CD4-positive, alpha-beta T cell (primary cell): Measurements from ENCODE around the gene EIF2A. TPM values are rescaled to one million over a fixed set of nuclear protein-coding genes. Genes with fewer than 3 reads are reported as not detected.
"Not testable (repeated sequence)": the region's sequence is repeated elsewhere in the genome, so short reads cannot be mapped to it uniquely, and the experiment has no call there.

Experiments used
- ATAC-seq: fragments of 200-7000 bp; cut with Tn5 transposase; one replicate; pipeline ENCODE4 v1.10.0; 2022; ENCODE audit warnings: mild to moderate bottlenecking; ENCODE audit not compliant: poor library complexity
- CTCF ChIA-PET: fragments of 350-600 bp; sonication (Branson Sonifier 250); formaldehyde crosslinking; loops from one replicate; lab custom pipeline; 2021; ENCODE audit warnings: antibody characterized with exemption, inconsistent platforms; lab: Charles Lee
- POLR2A ChIA-PET: fragments of 350-600 bp; sonication (Branson Sonifier 250); formaldehyde crosslinking; loops from one replicate; lab custom pipeline; 2021; ENCODE audit warnings: antibody characterized with exemption, inconsistent platforms; lab: Charles Lee
- DNase-seq, 14 experiments: peaks; one replicate each; pipeline ENCODE4 v3.0.0-alpha.2; 2013 to 2020; ENCODE audit warnings: mixed read lengths in 2 of 14
- H3K27ac ChIP-seq, 2 donors: one replicate each; pipeline versions ENCODE4 v1.5.1 to v1.7.0; 2013; ENCODE audit warnings: low read length in 2 of 2, low read depth in 1 of 2, mild to moderate bottlenecking in 1 of 2
- H3K27me3 ChIP-seq, 2 experiments: 1 replicate in 1 of 2; 2 replicates in 1 of 2; pipeline versions ENCODE4 v1.6.1 to v1.7.0; 2013; ENCODE audit warnings: low read length in 2 of 2, control low read depth in 1 of 2, mild to moderate bottlenecking in 1 of 2, moderate library complexity in 1 of 2; ENCODE audit not compliant: insufficient read depth in 2 of 2, control insufficient read depth in 1 of 2
- H3K36me3 ChIP-seq: one replicate; pipeline ENCODE4 v1.6.1; 2013; ENCODE audit warnings: low read length, control low read depth; ENCODE audit not compliant: insufficient read depth
- H3K4me1 ChIP-seq: one replicate; pipeline ENCODE4 v1.6.1; 2013; ENCODE audit warnings: low read length, control low read depth; ENCODE audit not compliant: insufficient read depth
- H3K4me3 ChIP-seq: one replicate; pipeline ENCODE4 v1.5.1; 2013; ENCODE audit warnings: mild to moderate bottlenecking, low read length, moderate library complexity
- H3K9me3 ChIP-seq, 2 experiments: 1 replicate in 1 of 2; 2 replicates in 1 of 2; pipeline versions ENCODE4 v1.6.1 to v1.7.0; 2013; ENCODE audit warnings: low read length in 2 of 2, mild to moderate bottlenecking in 2 of 2, control low read depth in 1 of 2, moderate library complexity in 1 of 2; ENCODE audit not compliant: control insufficient read depth in 1 of 2, insufficient read depth in 1 of 2
- H3K27ac Mint-ChIP-seq: one replicate; pipeline ENCODE4 v1.8.0; 2020; ENCODE audit warnings: mixed read lengths
- H3K27me3 Mint-ChIP-seq: one replicate; pipeline ENCODE4 v1.8.0; 2021; ENCODE audit warnings: mixed read lengths
- H3K36me3 Mint-ChIP-seq: one replicate; pipeline ENCODE4 v1.8.0; 2021; ENCODE audit warnings: low read depth, mixed read lengths
- H3K4me1 Mint-ChIP-seq: one replicate; pipeline ENCODE4 v1.8.0; 2021; ENCODE audit warnings: low read depth, mixed read lengths
- H3K4me3 Mint-ChIP-seq: one replicate; pipeline ENCODE4 v1.8.0; 2020; ENCODE audit warnings: mild to moderate bottlenecking, mixed read lengths
- H3K9me3 Mint-ChIP-seq: one replicate; pipeline ENCODE4 v1.8.0; 2020; ENCODE audit warnings: mixed read lengths
- CTCF ChIP-seq: fragments of 200-600 bp; IDR thresholded peaks from one replicate; pipeline ENCODE4 v1.8.0; 2022; ENCODE audit warnings: antibody characterized with exemption, mild to moderate bottlenecking
- intact Hi-C, 2 experiments: fragments of 100-400 bp; cut with DNase I in 1 of 2; cut with micrococcal nuclease in 1 of 2; formaldehyde crosslinking; loops; one replicate each; pipeline versions ENCODE4 v1.15.1 to v1.9.0; 2023 to 2025; cut with DNase I, micrococcal nuclease
- total RNA-seq, 174 experiments: library from RNA in 2 of 174; stranded (reverse) in 2 of 174; gene quantifications; one replicate each; pipeline ENCODE4 v1.2.3 and lab custom pipeline; 2021 to 2026

Gene EIF2A
- total RNA-seq, 2 experiments from 2014 or later = 115 to 122 TPM

GRCh38 chr3:150599611-150600297 lies 53.2 kb downstream of the EIF2A start:
- Mint-ChIP-seq H3K36me3 (peaks cover 17% of the 10 kb centered on the region), H3K9me3 (no peaks in the 10 kb centered on the region), H3K27ac (no peak overlapping the region), H3K4me3 (no peak overlapping the region), H3K4me1 (peaks cover 39% of the 10 kb centered on the region), H3K27me3 (no peaks in the 10 kb centered on the region)
- Histone ChIP-seq H3K4me1 (peaks cover 14% of the 10 kb centered on the region), H3K27ac (no peak overlapping the region), H3K9me3 (no peaks in the 10 kb centered on the region), H3K27me3 (no peaks in the 10 kb centered on the region), H3K36me3 (no peaks in the 10 kb centered on the region), H3K4me3 (no peak overlapping the region)
- no peak for TF ChIP-seq CTCF
- ChIA-PET CTCF (no interaction called here), POLR2A (no interaction called here)
- ATAC-seq (no peak), DNase-seq (peak in 1 of 14 experiments; percentile 17)
- intact Hi-C loops = loop anchor here (5.0 kb wide), 2 partner anchors 103 to 192 kb away; partner anchors contain the start of genes ERICH6 (in 1 of the 2) and TSC22D2 (in 1 of the 2)

GRCh38 chr3:150600647-150601530 lies 54.3 kb downstream of the EIF2A start:
- H3K27me3 ChIP-seq, H3K36me3 ChIP-seq, H3K4me3 ChIP-seq, H3K27me3 Mint-ChIP-seq, POLR2A ChIA-PET, DNase-seq, CTCF ChIA-PET, H3K9me3 ChIP-seq, ATAC-seq, H3K9me3 Mint-ChIP-seq, H3K27ac ChIP-seq: not testable (repeated sequence)
- Mint-ChIP-seq H3K36me3 (peaks cover 21% of the 10 kb centered on the region), H3K27ac (peak overlapping the region; percentile 100), H3K4me3 (peak overlapping the region; percentile 3), H3K4me1 (peaks cover 50% of the 10 kb centered on the region)
- peaks cover 16% of the 10 kb centered on the region for H3K4me1 ChIP-seq
- intact Hi-C loops = loop anchor here (1.0 to 5.0 kb wide), 3 partner anchors 54 to 194 kb away; partner anchors contain the start of genes ERICH6 (in 1 of the 2) and TSC22D2 (in 1 of the 2)

- DNase-seq (no peak), ATAC-seq (no peak)
- Histone ChIP-seq H3K4me1 (peaks cover 30% of the 10 kb centered on the region), H3K4me3 (peak overlapping the region; percentile 92), H3K27ac (peak overlapping the region; percentile 97 to 98), H3K27me3 (no peaks in the 10 kb centered on the region), H3K9me3 (no peaks in the 10 kb centered on the region), H3K36me3 (peaks cover 10% of the 10 kb centered on the region)
- peak overlapping the region; percentile 96 for H3K4me3 Mint-ChIP-seq
- intact Hi-C loops = loop anchor here (1.0 to 5.0 kb wide), 5 partner anchors 56 to 195 kb away; partner anchors contain the start of genes ERICH6 (in 2 of the 2), SIAH2 (in 2 of the 2), EIF2A (in 1 of the 2) and SERP1 (in 1 of the 2)
- peaks cover 67% of the 10 kb centered on the region for H3K4me1 Mint-ChIP-seq
- H3K9me3 Mint-ChIP-seq = no peaks in the 10 kb centered on the region
- H3K27ac Mint-ChIP-seq = peak overlapping the region; percentile 100
- POLR2A ChIA-PET = interaction anchor here (0.7 to 2.9 kb wide), 32 partner anchors 9 to 717 kb away, joined by 3 to 77 read pairs (median 5); partner anchors contain the start of genes EIF2A, ERICH6, PFN2 and SERP1
- H3K27me3 Mint-ChIP-seq = no peaks in the 10 kb centered on the region
- H3K36me3 Mint-ChIP-seq = peaks cover 38% of the 10 kb centered on the region
- TF ChIP-seq CTCF = no peak
- CTCF ChIA-PET = interaction anchor here (1.0 kb wide), 1 partner anchor 18 kb away, joined by 3 read pairs; no protein-coding TSS in a partner anchor
These were observed 56.0 kb downstream of the EIF2A start for GRCh38 chr3:150602426-150603152.
